ENCODE data around the gene HRH3. TPM values are rescaled to one million over a fixed set of nuclear protein-coding genes. Genes with fewer than 3 reads are reported as not detected.

The HRH3 gene
- total RNA-seq, 1 experiment from 2014 or later: not detected

DNA sequence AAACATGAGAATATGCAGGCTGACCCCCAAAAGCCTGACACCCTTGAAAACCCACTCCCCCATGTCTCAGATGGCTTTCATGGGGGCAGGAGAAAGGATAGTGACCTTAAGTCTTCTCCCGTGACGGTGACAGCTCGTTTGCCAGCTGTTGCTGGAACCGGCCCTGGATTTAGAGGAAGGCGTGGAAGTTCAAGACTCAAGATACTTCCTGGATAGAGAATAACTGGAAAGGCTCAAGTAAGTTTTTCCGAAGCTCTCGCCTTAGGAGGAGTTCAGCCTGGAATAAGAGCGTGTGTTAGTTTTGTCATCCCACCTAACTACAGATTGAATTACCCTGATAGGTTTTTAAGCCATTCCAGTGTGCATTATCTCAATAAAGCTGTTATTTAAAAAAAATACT lies 48.8 kb downstream of the HRH3 start:
- Histone ChIP-seq H3K9ac (ENCODE audit: low read length) (no peak overlapping the region), H3K27me3 (ENCODE audit: low read length) (no peaks in the 10 kb centered on the region), H3K36me3 (ENCODE audit: insufficient read depth, low read length) (no peaks in the 10 kb centered on the region), H3K9me3 (ENCODE audit: low read length) (no peaks in the 10 kb centered on the region), H3K79me2 (ENCODE audit: low read length) (no peaks in the 10 kb centered on the region), H3K4me2 (ENCODE audit: low read depth, low read length, poor library complexity, severe bottlenecking) (no peak overlapping the region), H3K27ac (ENCODE audit: low read length) (no peak overlapping the region), H3K9me2 (replicated peaks; ENCODE audit: insufficient read depth, low read length) (no peaks in the 10 kb centered on the region), H3K4me1 (ENCODE audit: low read length) (no peaks in the 10 kb centered on the region), H3K4me3 (ENCODE audit: low read length) (no peak overlapping the region), H4K20me1 (ENCODE audit: insufficient read depth, low read depth, low read length) (no peaks in the 10 kb centered on the region), H2AFZ (ENCODE audit: low read length) (no peak overlapping the region)
- DNase-seq: no peak

DNA sequence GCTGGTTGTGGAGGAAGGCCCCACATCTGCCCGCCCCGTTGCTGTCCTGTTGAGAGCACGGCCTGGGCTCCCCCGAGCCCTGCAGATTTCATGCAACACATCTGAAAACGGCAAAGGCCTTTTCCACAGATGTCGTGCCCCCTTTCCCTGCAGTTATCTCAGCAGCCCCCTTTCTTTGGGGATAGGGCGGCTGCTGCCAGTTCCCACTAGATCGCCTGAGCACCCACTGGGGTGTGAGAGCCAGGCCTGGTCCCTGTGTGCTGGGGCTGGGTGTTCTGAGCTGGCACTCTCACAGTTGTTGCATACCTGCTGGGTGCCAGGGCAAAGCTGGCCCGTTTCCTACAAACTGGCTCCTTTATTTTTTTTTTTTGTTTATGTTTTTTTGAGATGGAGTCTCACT lies 49.5 kb downstream of the HRH3 start:
- H3K4me3 ChIP-seq (ENCODE audit: low read length): no peak overlapping the region
- H3K9me3 ChIP-seq (ENCODE audit: low read length): no peaks in the 10 kb centered on the region
- H3K9me2 ChIP-seq (replicated peaks; ENCODE audit: insufficient read depth, low read length): no peaks in the 10 kb centered on the region
- H2AFZ ChIP-seq (ENCODE audit: low read length): no peak overlapping the region
- H3K79me2 ChIP-seq (ENCODE audit: low read length): no peaks in the 10 kb centered on the region
- H3K27ac ChIP-seq (ENCODE audit: low read length): no peak overlapping the region
- no peak overlapping the region for H3K9ac ChIP-seq (ENCODE audit: low read length)
- H3K4me1 ChIP-seq (ENCODE audit: low read length): no peaks in the 10 kb centered on the region
- DNase-seq: no peak
- H3K27me3 ChIP-seq (ENCODE audit: low read length): no peaks in the 10 kb centered on the region
- H3K36me3 ChIP-seq (ENCODE audit: insufficient read depth, low read length): no peaks in the 10 kb centered on the region
- H3K4me2 ChIP-seq (ENCODE audit: low read depth, low read length, poor library complexity, severe bottlenecking): no peak overlapping the region
- no peaks in the 10 kb centered on the region for H4K20me1 ChIP-seq (ENCODE audit: insufficient read depth, low read depth, low read length)

DNA sequence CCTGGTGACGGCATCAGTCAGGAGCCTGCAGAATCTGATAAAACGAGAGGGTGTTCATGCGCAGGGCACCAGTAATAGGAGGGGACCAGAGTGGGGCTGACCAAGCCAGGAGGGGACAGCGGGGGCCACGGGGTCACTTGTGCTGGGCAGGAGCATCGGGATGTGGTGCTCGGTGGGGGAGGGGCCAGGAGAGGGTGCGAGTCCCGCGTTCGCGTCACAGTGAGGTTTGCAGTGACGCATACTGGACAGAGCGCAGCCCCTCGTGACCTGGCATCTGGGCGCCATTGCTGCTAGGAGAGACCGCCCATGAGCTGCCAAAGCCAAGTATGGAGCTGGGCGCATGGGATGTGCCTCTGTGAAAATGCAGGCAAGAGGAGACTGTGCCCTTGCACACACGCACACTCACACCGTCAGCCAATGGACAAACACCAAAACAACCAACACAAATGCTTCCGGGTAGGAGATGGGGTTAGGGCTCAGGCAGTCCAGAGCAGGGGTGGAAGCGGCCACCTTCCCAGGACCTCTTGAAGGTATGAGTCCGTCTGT lies 51.1 kb downstream of the HRH3 start:
- Histone ChIP-seq H2AFZ (ENCODE audit: low read length) (no peak overlapping the region), H3K27ac (ENCODE audit: low read length) (no peak overlapping the region), H3K79me2 (ENCODE audit: low read length) (no peaks in the 10 kb centered on the region), H3K27me3 (ENCODE audit: low read length) (no peaks in the 10 kb centered on the region), H3K9me2 (replicated peaks; ENCODE audit: insufficient read depth, low read length) (no peaks in the 10 kb centered on the region), H3K4me2 (ENCODE audit: low read depth, low read length, poor library complexity, severe bottlenecking) (no peak overlapping the region), H3K4me1 (ENCODE audit: low read length) (no peaks in the 10 kb centered on the region), H3K36me3 (ENCODE audit: insufficient read depth, low read length) (no peaks in the 10 kb centered on the region), H4K20me1 (ENCODE audit: insufficient read depth, low read depth, low read length) (no peaks in the 10 kb centered on the region), H3K4me3 (ENCODE audit: low read length) (no peak overlapping the region), H3K9me3 (ENCODE audit: low read length) (no peaks in the 10 kb centered on the region), H3K9ac (ENCODE audit: low read length) (no peak overlapping the region)
- DNase-seq: no peak

GRCh38 chr20:62168061-62168460 lies 52.0 kb downstream of the HRH3 start:
- no peak for DNase-seq
- Histone ChIP-seq H3K36me3 (ENCODE audit: insufficient read depth, low read length) (no peaks in the 10 kb centered on the region), H3K9ac (ENCODE audit: low read length) (no peak overlapping the region), H3K79me2 (ENCODE audit: low read length) (no peaks in the 10 kb centered on the region), H3K27ac (ENCODE audit: low read length) (no peak overlapping the region), H3K27me3 (ENCODE audit: low read length) (no peaks in the 10 kb centered on the region), H2AFZ (ENCODE audit: low read length) (no peak overlapping the region), H4K20me1 (ENCODE audit: insufficient read depth, low read depth, low read length) (no peaks in the 10 kb centered on the region), H3K4me3 (ENCODE audit: low read length) (no peak overlapping the region), H3K4me2 (ENCODE audit: low read depth, low read length, poor library complexity, severe bottlenecking) (no peak overlapping the region), H3K9me3 (ENCODE audit: low read length) (no peaks in the 10 kb centered on the region), H3K4me1 (ENCODE audit: low read length) (no peaks in the 10 kb centered on the region), H3K9me2 (replicated peaks; ENCODE audit: insufficient read depth, low read length) (no peaks in the 10 kb centered on the region)

DNA sequence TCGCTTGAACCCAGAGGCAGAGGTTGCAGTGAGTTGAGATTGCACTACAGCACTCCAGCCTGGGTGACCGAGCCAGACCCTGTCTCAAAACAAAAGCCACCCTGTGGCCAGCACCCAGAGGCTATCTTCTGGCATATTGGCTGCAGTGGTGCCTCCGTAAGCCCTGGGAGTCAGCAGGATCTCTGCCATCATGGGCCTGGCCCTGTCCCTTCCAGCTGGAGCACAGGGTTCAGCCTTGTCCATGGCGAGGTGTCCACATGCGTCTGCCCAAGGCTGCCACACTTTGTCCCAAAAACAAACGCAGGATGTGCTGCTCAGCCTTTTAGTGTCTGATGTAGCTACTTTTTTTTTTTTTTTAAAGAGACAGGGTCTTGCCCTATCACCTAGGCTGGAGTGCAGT lies 52.6 kb downstream of the HRH3 start:
- H3K9ac ChIP-seq (ENCODE audit: low read length): no peak overlapping the region
- no peak overlapping the region for H3K27ac ChIP-seq (ENCODE audit: low read length)
- H2AFZ ChIP-seq (ENCODE audit: low read length): no peak overlapping the region
- H4K20me1 ChIP-seq (ENCODE audit: insufficient read depth, low read depth, low read length): no peaks in the 10 kb centered on the region
- H3K4me2 ChIP-seq (ENCODE audit: low read depth, low read length, poor library complexity, severe bottlenecking): no peak overlapping the region
- no peaks in the 10 kb centered on the region for H3K36me3 ChIP-seq (ENCODE audit: insufficient read depth, low read length)
- no peak for DNase-seq
- no peaks in the 10 kb centered on the region for H3K9me3 ChIP-seq (ENCODE audit: low read length)
- no peaks in the 10 kb centered on the region for H3K4me1 ChIP-seq (ENCODE audit: low read length)
- no peak overlapping the region for H3K4me3 ChIP-seq (ENCODE audit: low read length)
- H3K27me3 ChIP-seq (ENCODE audit: low read length): no peaks in the 10 kb centered on the region
- no peaks in the 10 kb centered on the region for H3K79me2 ChIP-seq (ENCODE audit: low read length)
- no peaks in the 10 kb centered on the region for H3K9me2 ChIP-seq (replicated peaks; ENCODE audit: insufficient read depth, low read length)

- no peak overlapping the region for H3K4me2 ChIP-seq (ENCODE audit: low read depth, low read length, poor library complexity, severe bottlenecking)
- H3K79me2 ChIP-seq (ENCODE audit: low read length): no peaks in the 10 kb centered on the region
- no peaks in the 10 kb centered on the region for H3K9me2 ChIP-seq (replicated peaks; ENCODE audit: insufficient read depth, low read length)
- H3K4me1 ChIP-seq (ENCODE audit: low read length): no peaks in the 10 kb centered on the region
- H4K20me1 ChIP-seq (ENCODE audit: insufficient read depth, low read depth, low read length): no peaks in the 10 kb centered on the region
- H3K27ac ChIP-seq (ENCODE audit: low read length): no peak overlapping the region
- no peak overlapping the region for H3K9ac ChIP-seq (ENCODE audit: low read length)
- H3K9me3 ChIP-seq (ENCODE audit: low read length): no peaks in the 10 kb centered on the region
- H3K36me3 ChIP-seq (ENCODE audit: insufficient read depth, low read length): no peaks in the 10 kb centered on the region
- H3K4me3 ChIP-seq (ENCODE audit: low read length): no peak overlapping the region
- no peak overlapping the region for H2AFZ ChIP-seq (ENCODE audit: low read length)
- no peaks in the 10 kb centered on the region for H3K27me3 ChIP-seq (ENCODE audit: low read length)
- DNase-seq: no peak
These were observed 54.2 kb downstream of the HRH3 start for GRCh38 chr20:62165762-62166399.

Other genes with a start within 250 kb of the HRH3 start
- gene TAF4, start 154.4 kb downstream of the HRH3 start, total RNA-seq (2014; rRNA removed; shearing (Covaris generic); ENCODE audit: low replicate concordance): 19.5 and 19.7 TPM in 2 replicates
- gene LSM14B, start 97.8 kb downstream of the HRH3 start, total RNA-seq (2014; rRNA removed; shearing (Covaris generic); ENCODE audit: low replicate concordance): 16.1 and 32.3 TPM in 2 replicates
- gene PSMA7, start 76.9 kb downstream of the HRH3 start, total RNA-seq (2014; rRNA removed; shearing (Covaris generic); ENCODE audit: low replicate concordance): 181 and 259 TPM in 2 replicates
- 12.3 and 13.1 TPM in 2 replicates for gene SS18L1, start 76.5 kb downstream of the HRH3 start, total RNA-seq (2014; rRNA removed; shearing (Covaris generic); ENCODE audit: low replicate concordance)
- 20.2 and 31.5 TPM in 2 replicates for gene MTG2, start 37.2 kb downstream of the HRH3 start, total RNA-seq (2014; rRNA removed; shearing (Covaris generic); ENCODE audit: low replicate concordance)
- 19.1 and 22.6 TPM in 2 replicates for gene OSBPL2, start 18.2 kb upstream of the HRH3 start, total RNA-seq (2014; rRNA removed; shearing (Covaris generic); ENCODE audit: low replicate concordance)
- gene ADRM1, start 82.7 kb upstream of the HRH3 start, total RNA-seq (2014; rRNA removed; shearing (Covaris generic); ENCODE audit: low replicate concordance): 53.5 and 109 TPM in 2 replicates
- 3.2 and 17.5 TPM in 2 replicates for gene LAMA5, start 147.0 kb upstream of the HRH3 start, total RNA-seq (2014; rRNA removed; shearing (Covaris generic); ENCODE audit: low replicate concordance)
- 1,523 and 2,619 TPM in 2 replicates for gene RPS21, start 166.8 kb upstream of the HRH3 start, total RNA-seq (2014; rRNA removed; shearing (Covaris generic); ENCODE audit: low replicate concordance)
- gene CABLES2, start 187.0 kb upstream of the HRH3 start, total RNA-seq (2014; rRNA removed; shearing (Covaris generic); ENCODE audit: low replicate concordance): 7.2 and 7.6 TPM in 2 replicates
- gene RBBP8NL, start 207.3 kb upstream of the HRH3 start, total RNA-seq (2014; rRNA removed; shearing (Covaris generic); ENCODE audit: low replicate concordance): not detected in 2 replicates

All from Karpas-422 (cell line).